ENCODE measurements around the gene NPB.

Gene NPB

GRCh38 chr17:81940538-81941483 lies 38.8 kb downstream of the NPB start:
- DNase-seq (ENCODE audit: low read depth in 1 of 2, low spot score in 1 of 2), result no peak

GRCh38 chr17:81941484-81942166 lies 39.6 kb downstream of the NPB start:
- no peak for DNase-seq (ENCODE audit: low read depth in 1 of 2, low spot score in 1 of 2)

GRCh38 chr17:81942167-81942553 lies 40.1 kb downstream of the NPB start:
- DNase-seq (ENCODE audit: low read depth in 1 of 2, low spot score in 1 of 2), result no peak

- no peak for DNase-seq (ENCODE audit: low read depth in 1 of 2, low spot score in 1 of 2)
These were observed 42.8 kb downstream of the NPB start for GRCh38 chr17:81944858-81945257.

- no peak for DNase-seq (ENCODE audit: low read depth in 1 of 2, low spot score in 1 of 2)
These were observed 45.2 kb downstream of the NPB start, which contains the start of gene MYADML2 for GRCh38 chr17:81947189-81947588. TSS of gene MYADML2 (minus strand) at chr17:81947233. CDS start at chr17:81941741, 5,492 bp downstream.

GRCh38 chr17:81948635-81949378 lies 46.8 kb downstream of the NPB start:
- no peak for DNase-seq (ENCODE audit: low read depth in 1 of 2, low spot score in 1 of 2)

- no peak for DNase-seq (ENCODE audit: low read depth in 1 of 2, low spot score in 1 of 2)
These were observed 48.5 kb downstream of the NPB start for GRCh38 chr17:81950501-81950900.

GRCh38 chr17:81951785-81952684 lies 50.0 kb downstream of the NPB start:
- no peak for DNase-seq (ENCODE audit: low read depth in 1 of 2, low spot score in 1 of 2)
